Peyer's patch (tissue), 4 donors: ENCODE results near the gene KLC1.

Source experiments
- POLR2A ChIP-seq, 2 donors: fragments of 450-650 bp; IDR thresholded peaks; one replicate each; pipeline ENCODE4 v1.5.1; 2017; ENCODE audit warnings: antibody characterized with exemption in 2 of 2, mild to moderate bottlenecking in 2 of 2, moderate library complexity in 2 of 2
- TF ChIP-seq, protein P1 (sequence below), 6 experiments: fragments of 450-650 bp in 4 of 6; fragments of 200-600 bp in 2 of 6; sonication (generic) in 1 of 6; IDR thresholded peaks; one replicate each; pipeline ENCODE4 v1.5.1; 2017 to 2019; ENCODE audit warnings: antibody characterized with exemption in 6 of 6, mild to moderate bottlenecking in 3 of 6, moderate library complexity in 1 of 6

DNA sequence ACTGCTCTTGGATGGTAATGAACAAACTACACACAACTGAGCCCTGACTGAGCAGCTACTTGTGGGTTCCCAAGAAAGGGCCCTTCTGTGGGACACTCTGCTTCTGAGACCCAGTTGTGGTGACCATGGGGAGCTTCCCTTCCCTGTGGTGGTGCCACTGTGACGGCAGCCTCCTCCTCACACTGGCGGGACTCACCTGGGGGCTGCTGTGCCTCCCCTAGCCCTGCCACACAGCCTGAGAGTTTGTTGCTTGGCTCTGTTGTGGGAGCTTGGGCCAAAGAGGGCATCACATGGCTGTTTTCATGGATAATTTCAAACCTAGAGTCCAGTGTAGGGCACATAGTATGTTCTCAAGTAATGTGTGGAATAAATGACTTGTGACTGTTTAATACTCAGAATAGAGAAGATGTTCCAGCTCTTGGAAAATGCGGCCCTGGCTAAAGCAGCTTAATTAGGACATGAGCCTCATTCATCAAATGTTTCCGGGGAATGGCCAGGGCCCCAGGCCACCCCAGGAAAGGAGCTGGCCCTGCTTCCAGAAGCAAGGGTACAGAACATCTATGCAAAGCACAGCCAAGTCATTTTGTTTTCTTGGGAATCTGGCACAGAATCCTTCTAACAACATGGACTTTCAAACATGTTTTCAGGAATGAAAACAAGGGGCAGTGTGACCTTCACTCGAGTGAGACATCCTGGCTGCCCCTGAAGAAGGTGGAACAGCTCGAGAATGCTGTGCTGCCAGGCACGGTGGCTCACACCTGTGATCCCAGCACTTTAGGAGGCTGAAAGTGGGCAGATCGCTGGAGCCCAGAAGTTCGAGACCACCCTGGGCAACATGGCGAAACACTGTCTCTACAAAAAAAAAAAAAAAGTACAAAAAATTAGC lies 107.8 kb downstream of the KLC1 start:
- TF ChIP-seq, protein P1, sequence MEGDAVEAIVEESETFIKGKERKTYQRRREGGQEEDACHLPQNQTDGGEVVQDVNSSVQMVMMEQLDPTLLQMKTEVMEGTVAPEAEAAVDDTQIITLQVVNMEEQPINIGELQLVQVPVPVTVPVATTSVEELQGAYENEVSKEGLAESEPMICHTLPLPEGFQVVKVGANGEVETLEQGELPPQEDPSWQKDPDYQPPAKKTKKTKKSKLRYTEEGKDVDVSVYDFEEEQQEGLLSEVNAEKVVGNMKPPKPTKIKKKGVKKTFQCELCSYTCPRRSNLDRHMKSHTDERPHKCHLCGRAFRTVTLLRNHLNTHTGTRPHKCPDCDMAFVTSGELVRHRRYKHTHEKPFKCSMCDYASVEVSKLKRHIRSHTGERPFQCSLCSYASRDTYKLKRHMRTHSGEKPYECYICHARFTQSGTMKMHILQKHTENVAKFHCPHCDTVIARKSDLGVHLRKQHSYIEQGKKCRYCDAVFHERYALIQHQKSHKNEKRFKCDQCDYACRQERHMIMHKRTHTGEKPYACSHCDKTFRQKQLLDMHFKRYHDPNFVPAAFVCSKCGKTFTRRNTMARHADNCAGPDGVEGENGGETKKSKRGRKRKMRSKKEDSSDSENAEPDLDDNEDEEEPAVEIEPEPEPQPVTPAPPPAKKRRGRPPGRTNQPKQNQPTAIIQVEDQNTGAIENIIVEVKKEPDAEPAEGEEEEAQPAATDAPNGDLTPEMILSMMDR (IDR thresholded peaks at IDR 0.05): no peak
- no peak for TF ChIP-seq POLR2A (IDR thresholded peaks at IDR 0.05)
